Transverse colon (tissue), 4 donors: ENCODE results near the gene VCP.

Experiments used
- CTCF ChIP-seq, 5 experiments: fragments of 200-600 bp in 3 of 5; fragments of 450-650 bp in 2 of 5; sonication (generic) in 3 of 5; IDR thresholded peaks; 1 replicate in 2 of 5; 2 replicates in 3 of 5; pipeline ENCODE4 v1.5.1; 2016 to 2017; ENCODE audit warnings: antibody characterized with exemption in 5 of 5, inconsistent platforms in 3 of 5, mild to moderate bottlenecking in 2 of 5, moderate library complexity in 1 of 5
- EP300 ChIP-seq: sonication (generic); formaldehyde crosslinking; IDR thresholded peaks from one replicate; pipeline ENCODE4 v1.6.1; 2017; ENCODE audit warnings: antibody characterized with exemption, low read depth
- POLR2A ChIP-seq: fragments of 450-650 bp; IDR thresholded peaks from one replicate; pipeline ENCODE4 v1.6.1; 2016; ENCODE audit warnings: antibody characterized with exemption, mild to moderate bottlenecking, moderate library complexity
- POLR2AphosphoS5 ChIP-seq, 3 donors: sonication (generic); formaldehyde crosslinking; IDR thresholded peaks; one replicate each; pipeline ENCODE4 v1.6.1; 2016; ENCODE audit warnings: antibody characterized with exemption in 3 of 3

GRCh38 chr9:35035851-35036701, 36.3 kb downstream of the VCP start:
- no peak for TF ChIP-seq CTCF (IDR thresholded peaks at IDR 0.05)
- no peak for TF ChIP-seq POLR2A
- TF ChIP-seq POLR2AphosphoS5 (IDR thresholded peaks at IDR 0.05), result no peak
- TF ChIP-seq EP300, result no peak
